CD4-positive, alpha-beta T cell (primary cell): ENCODE measurements around the gene MAPK13. TPM values are rescaled to one million over a fixed set of nuclear protein-coding genes. Genes with fewer than 3 reads are reported as not detected.

ENCODE experiments used
- ATAC-seq: fragments of 200-7000 bp; cut with Tn5 transposase; one replicate; pipeline ENCODE4 v1.10.0; 2022; ENCODE audit warnings: mild to moderate bottlenecking; ENCODE audit not compliant: poor library complexity
- CTCF ChIA-PET: fragments of 350-600 bp; sonication (Branson Sonifier 250); formaldehyde crosslinking; loops from one replicate; lab custom pipeline; 2021; ENCODE audit warnings: antibody characterized with exemption, inconsistent platforms; lab: Charles Lee
- POLR2A ChIA-PET: fragments of 350-600 bp; sonication (Branson Sonifier 250); formaldehyde crosslinking; loops from one replicate; lab custom pipeline; 2021; ENCODE audit warnings: antibody characterized with exemption, inconsistent platforms; lab: Charles Lee
- DNase-seq, 14 experiments: peaks; one replicate each; pipeline ENCODE4 v3.0.0-alpha.2; 2013 to 2020; ENCODE audit warnings: mixed read lengths in 2 of 14
- H3K27ac ChIP-seq, 2 donors: one replicate each; pipeline versions ENCODE4 v1.5.1 to v1.7.0; 2013; ENCODE audit warnings: low read length in 2 of 2, low read depth in 1 of 2, mild to moderate bottlenecking in 1 of 2
- H3K27me3 ChIP-seq, 2 experiments: 1 replicate in 1 of 2; 2 replicates in 1 of 2; pipeline versions ENCODE4 v1.6.1 to v1.7.0; 2013; ENCODE audit warnings: low read length in 2 of 2, control low read depth in 1 of 2, mild to moderate bottlenecking in 1 of 2, moderate library complexity in 1 of 2; ENCODE audit not compliant: insufficient read depth in 2 of 2, control insufficient read depth in 1 of 2
- H3K36me3 ChIP-seq: one replicate; pipeline ENCODE4 v1.6.1; 2013; ENCODE audit warnings: low read length, control low read depth; ENCODE audit not compliant: insufficient read depth
- H3K4me1 ChIP-seq: one replicate; pipeline ENCODE4 v1.6.1; 2013; ENCODE audit warnings: low read length, control low read depth; ENCODE audit not compliant: insufficient read depth
- H3K4me3 ChIP-seq: one replicate; pipeline ENCODE4 v1.5.1; 2013; ENCODE audit warnings: mild to moderate bottlenecking, low read length, moderate library complexity
- H3K9me3 ChIP-seq, 2 experiments: 1 replicate in 1 of 2; 2 replicates in 1 of 2; pipeline versions ENCODE4 v1.6.1 to v1.7.0; 2013; ENCODE audit warnings: low read length in 2 of 2, mild to moderate bottlenecking in 2 of 2, control low read depth in 1 of 2, moderate library complexity in 1 of 2; ENCODE audit not compliant: control insufficient read depth in 1 of 2, insufficient read depth in 1 of 2
- H3K27ac Mint-ChIP-seq: one replicate; pipeline ENCODE4 v1.8.0; 2020; ENCODE audit warnings: mixed read lengths
- H3K27me3 Mint-ChIP-seq: one replicate; pipeline ENCODE4 v1.8.0; 2021; ENCODE audit warnings: mixed read lengths
- H3K36me3 Mint-ChIP-seq: one replicate; pipeline ENCODE4 v1.8.0; 2021; ENCODE audit warnings: low read depth, mixed read lengths
- H3K4me1 Mint-ChIP-seq: one replicate; pipeline ENCODE4 v1.8.0; 2021; ENCODE audit warnings: low read depth, mixed read lengths
- H3K4me3 Mint-ChIP-seq: one replicate; pipeline ENCODE4 v1.8.0; 2020; ENCODE audit warnings: mild to moderate bottlenecking, mixed read lengths
- H3K9me3 Mint-ChIP-seq: one replicate; pipeline ENCODE4 v1.8.0; 2020; ENCODE audit warnings: mixed read lengths
- CTCF ChIP-seq: fragments of 200-600 bp; IDR thresholded peaks from one replicate; pipeline ENCODE4 v1.8.0; 2022; ENCODE audit warnings: antibody characterized with exemption, mild to moderate bottlenecking
- intact Hi-C, 2 experiments: fragments of 100-400 bp; cut with DNase I in 1 of 2; cut with micrococcal nuclease in 1 of 2; formaldehyde crosslinking; loops; one replicate each; pipeline versions ENCODE4 v1.15.1 to v1.9.0; 2023 to 2025; cut with DNase I, micrococcal nuclease
- total RNA-seq, 174 experiments: library from RNA in 2 of 174; stranded (reverse) in 2 of 174; gene quantifications; one replicate each; pipeline ENCODE4 v1.2.3 and lab custom pipeline; 2021 to 2026

The MAPK13 gene
- total RNA-seq, 2 experiments from 2014 or later = 58.5 to 63.5 TPM

DNA sequence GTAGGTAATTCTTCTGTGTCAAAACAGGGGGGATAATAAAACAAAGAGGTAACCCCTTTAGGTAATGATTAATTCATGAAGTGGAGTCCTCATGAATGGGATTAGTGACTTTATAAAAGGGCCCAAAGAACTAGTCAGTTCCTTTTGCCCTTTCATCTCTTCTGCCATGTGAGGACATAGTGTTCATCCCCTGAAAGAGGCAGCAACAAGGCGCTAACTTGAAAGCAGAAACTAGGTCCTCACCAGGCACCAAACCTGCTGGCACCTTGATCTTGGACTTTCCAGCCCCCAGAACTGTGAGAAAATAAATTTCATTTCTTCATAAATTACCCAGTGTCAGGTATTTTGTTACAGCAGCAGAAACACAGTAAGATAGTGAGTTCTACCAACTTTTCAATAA is 49.8 kb downstream of the MAPK13 start:
- Histone ChIP-seq H3K36me3 (no peaks in the 10 kb centered on the region), H3K4me3 (no peak overlapping the region), H3K27ac (no peak overlapping the region), H3K27me3 (no peaks in the 10 kb centered on the region), H3K9me3 (peaks cover 8 to 10% of the 10 kb centered on the region in 2 experiments), H3K4me1 (no peaks in the 10 kb centered on the region)
- H3K4me1 Mint-ChIP-seq = no peaks in the 10 kb centered on the region
- H3K36me3 Mint-ChIP-seq = peaks cover 44% of the 10 kb centered on the region
- no peak overlapping the region for H3K4me3 Mint-ChIP-seq
- POLR2A ChIA-PET = no interaction called here
- no peaks in the 10 kb centered on the region for H3K27me3 Mint-ChIP-seq
- no peak for TF ChIP-seq CTCF
- no peak overlapping the region for H3K27ac Mint-ChIP-seq
- DNase-seq = no peak
- CTCF ChIA-PET = no interaction called here
- peaks cover 16% of the 10 kb centered on the region for H3K9me3 Mint-ChIP-seq
- no peak for ATAC-seq
- intact Hi-C loops = no loop called here

DNA sequence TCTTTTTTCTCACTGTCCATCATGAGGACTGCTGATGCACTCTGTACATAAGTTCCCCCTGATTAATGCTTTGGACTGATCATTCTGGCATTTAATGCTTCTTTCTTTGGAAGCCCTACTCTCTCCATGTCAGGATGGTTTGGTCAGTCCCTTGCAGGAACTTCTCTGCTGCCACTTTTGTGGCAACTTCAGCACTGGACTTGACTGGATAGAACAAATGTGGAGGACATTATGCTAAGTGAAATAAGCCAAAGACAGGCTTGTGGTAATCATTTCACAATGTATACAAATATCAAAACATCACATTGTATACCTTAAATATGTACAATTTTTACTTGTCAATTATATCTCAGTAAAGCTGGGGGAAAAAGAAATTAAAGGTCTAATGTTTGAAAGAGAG is 54.0 kb downstream of the MAPK13 start:
- no peaks in the 10 kb centered on the region for H3K27me3 Mint-ChIP-seq
- Histone ChIP-seq H3K36me3 (no peaks in the 10 kb centered on the region), H3K4me3 (no peak overlapping the region), H3K9me3 (peaks cover 0 to 3% of the 10 kb centered on the region in 2 experiments), H3K4me1 (no peaks in the 10 kb centered on the region), H3K27ac (no peak overlapping the region), H3K27me3 (no peaks in the 10 kb centered on the region)
- no peak for TF ChIP-seq CTCF
- CTCF ChIA-PET = no interaction called here
- ATAC-seq (no peak), DNase-seq (no peak)
- intact Hi-C loops = no loop called here
- POLR2A ChIA-PET = no interaction called here
- H3K36me3 Mint-ChIP-seq = peaks cover 14% of the 10 kb centered on the region
- peaks cover 7% of the 10 kb centered on the region for H3K9me3 Mint-ChIP-seq
- H3K27ac Mint-ChIP-seq = no peak overlapping the region
- H3K4me1 Mint-ChIP-seq = no peaks in the 10 kb centered on the region
- H3K4me3 Mint-ChIP-seq = no peak overlapping the region

DNA sequence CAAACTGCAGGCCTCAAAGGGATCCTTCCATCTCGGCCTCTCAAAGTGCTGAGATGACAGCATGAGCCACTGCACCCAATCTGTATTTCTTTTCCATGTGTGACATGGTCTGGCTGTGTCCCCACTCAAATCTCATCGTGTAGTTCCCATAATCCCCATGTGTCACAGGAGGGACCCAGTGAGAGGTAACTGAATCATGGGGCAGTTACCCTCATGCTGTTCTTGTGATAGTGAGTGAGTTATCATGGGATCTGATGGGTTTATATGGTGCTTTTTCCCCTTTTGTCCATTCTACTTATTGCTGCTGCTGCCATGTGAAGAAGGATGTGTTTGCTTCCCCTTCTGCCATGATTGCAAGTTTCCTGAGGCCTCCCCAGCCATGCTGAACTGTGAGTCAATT is 55.9 kb downstream of the MAPK13 start:
- POLR2A ChIA-PET = no interaction called here

More for the DNA sequence above, 55.9 kb downstream of the MAPK13 start:
- peaks cover 7% of the 10 kb centered on the region for H3K9me3 Mint-ChIP-seq
- Histone ChIP-seq H3K9me3 (peaks cover 0 to 3% of the 10 kb centered on the region in 2 experiments), H3K4me3 (no peak overlapping the region), H3K4me1 (no peaks in the 10 kb centered on the region), H3K27me3 (no peaks in the 10 kb centered on the region), H3K27ac (no peak overlapping the region), H3K36me3 (no peaks in the 10 kb centered on the region)
- intact Hi-C loops = no loop called here
- H3K27ac Mint-ChIP-seq = no peak overlapping the region
- CTCF ChIA-PET = no interaction called here
- TF ChIP-seq CTCF = no peak
- DNase-seq = no peak
- no peaks in the 10 kb centered on the region for H3K4me1 Mint-ChIP-seq
- H3K4me3 Mint-ChIP-seq = no peak overlapping the region
- ATAC-seq = no peak
- no peaks in the 10 kb centered on the region for H3K27me3 Mint-ChIP-seq
- no peaks in the 10 kb centered on the region for H3K36me3 Mint-ChIP-seq
